Ishikawa (cell line): ENCODE data around the gene RETREG3.

ENCODE experiments used
- CEBPB ChIP-seq: IDR thresholded peaks from 2 replicates; pipeline ENCODE4 v1.6.1; 2012
- CREB1 ChIP-seq: IDR thresholded peaks from 2 replicates; pipeline ENCODE4 v1.6.1; 2012; ENCODE audit warnings: low read depth
- EP300 ChIP-seq: IDR thresholded peaks from 2 replicates; pipeline ENCODE4 v1.6.1; 2012; ENCODE audit warnings: borderline replicate concordance
- FOXM1 ChIP-seq: IDR thresholded peaks from 2 replicates; pipeline ENCODE4 v1.6.1; 2012; ENCODE audit warnings: low read depth, borderline replicate concordance
- REST ChIP-seq: IDR thresholded peaks from 2 replicates; pipeline ENCODE4 v1.6.1; 2012; ENCODE audit warnings: low read depth, mild to moderate bottlenecking
- TCF12 ChIP-seq: IDR thresholded peaks from 2 replicates; pipeline ENCODE4 v1.6.1; 2012; ENCODE audit warnings: low read depth
- USF1 ChIP-seq: IDR thresholded peaks from 2 replicates; pipeline ENCODE4 v1.6.1; 2012
- YY1 ChIP-seq: IDR thresholded peaks from 2 replicates; pipeline ENCODE4 v1.6.1; 2012; ENCODE audit warnings: low read depth
- ZBTB7A ChIP-seq: IDR thresholded peaks from 2 replicates; pipeline ENCODE4 v1.6.1; 2012; ENCODE audit warnings: low read depth

DNA sequence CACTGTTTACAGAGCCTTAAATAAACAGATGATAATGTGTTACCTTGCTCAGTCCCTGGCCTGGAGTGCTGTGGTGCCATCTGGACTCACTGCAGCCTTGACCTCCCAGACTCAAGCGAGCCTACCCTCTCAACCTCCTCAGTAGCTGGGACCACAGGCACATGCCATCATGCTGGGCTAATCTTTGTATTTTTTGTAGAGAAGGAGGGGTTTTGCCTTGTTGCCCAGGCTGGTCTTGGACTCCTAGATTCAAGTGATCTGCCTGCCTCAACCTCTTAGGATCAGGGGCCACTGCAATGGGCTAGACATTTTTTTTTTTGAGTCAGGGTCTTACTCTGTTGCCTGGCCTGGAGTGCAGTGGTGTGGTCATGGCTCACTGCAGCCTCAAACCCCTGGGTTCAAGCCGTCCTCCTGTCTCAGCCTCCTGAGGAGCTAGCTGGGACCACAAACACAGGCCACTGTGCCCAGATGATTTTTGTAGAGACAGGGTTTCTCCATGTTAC, 78.2 kb downstream of the RETREG3 start:
- no peak for TF ChIP-seq ZBTB7A
- no peak for TF ChIP-seq CREB1
- no peak for TF ChIP-seq YY1
- no peak for TF ChIP-seq CEBPB
- TF ChIP-seq EP300, result no peak
- no peak for TF ChIP-seq FOXM1
- no peak for TF ChIP-seq REST
- no peak for TF ChIP-seq TCF12
- no peak for TF ChIP-seq USF1
